T-helper 1 cell treated with Interleukin-12 subunit alpha and Interleukin-12 subunit beta and Interleukin-4 antibody, amounts not matched to agents 30 ng/mL and 1 ng/mL, for 36 hours (primary cell): ENCODE data around the gene OPHN1. TPM values are rescaled to one million over a fixed set of nuclear protein-coding genes. Genes with fewer than 3 reads are reported as not detected.

ENCODE experiments used
- intact Hi-C: fragments of 100-400 bp; cut with micrococcal nuclease; formaldehyde crosslinking; loops from one replicate; pipeline ENCODE4 v1.15.1; 2024
- total RNA-seq: library from RNA; stranded (reverse); gene quantifications from 2 replicates; pipeline ENCODE4 v1.2.3, GENCODE V29; 2022

The OPHN1 gene
- total RNA-seq, 1 donor from 2014 or later: 0.02 TPM

DNA sequence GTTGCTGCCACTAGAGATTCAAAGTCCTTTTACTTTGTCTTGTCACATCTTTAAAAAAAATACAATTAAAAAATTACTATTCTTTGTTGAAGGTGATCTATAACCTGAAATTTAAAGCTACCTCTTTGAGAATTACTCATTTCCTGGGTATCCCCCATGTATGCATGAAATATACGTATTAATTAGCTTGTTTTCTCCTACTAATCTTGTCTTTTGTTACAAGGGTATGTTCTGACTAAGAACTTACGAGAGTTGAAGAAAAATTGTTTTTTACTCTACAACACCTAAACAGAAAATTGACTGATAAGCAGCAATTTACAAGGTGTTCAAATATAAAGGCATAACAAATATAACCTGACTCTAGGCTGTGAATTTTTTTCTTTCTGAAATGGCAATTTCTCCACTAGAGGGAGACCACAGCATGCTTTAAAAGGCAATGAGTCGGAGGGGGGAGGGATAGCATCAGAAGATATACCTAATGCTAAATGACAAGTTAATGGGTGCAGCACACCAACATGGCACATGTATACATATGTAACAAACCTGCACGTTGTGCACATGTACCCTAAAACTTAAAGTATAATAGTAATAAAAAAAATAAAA lies 249.6 kb downstream of the OPHN1 start:
- intact Hi-C loops: no loop called here

DNA sequence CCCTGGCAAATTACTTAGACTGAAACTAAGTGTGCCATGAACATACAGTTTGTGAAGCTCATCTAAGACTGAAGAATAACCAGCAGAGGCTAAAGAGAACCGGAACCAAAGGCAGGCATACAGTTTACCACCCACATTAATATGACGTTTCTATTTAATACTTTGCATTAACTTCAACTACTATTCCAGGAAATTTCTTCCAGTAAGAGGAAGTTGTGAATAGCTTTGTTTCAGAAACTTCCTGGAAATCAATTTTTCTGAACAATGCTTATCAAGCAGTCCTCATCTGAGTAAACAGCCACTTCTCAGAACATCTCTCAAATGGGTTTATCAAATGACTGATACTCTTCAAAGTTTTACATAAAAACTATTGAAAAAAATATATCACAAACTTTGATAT lies 252.7 kb downstream of the OPHN1 start:
- intact Hi-C loops: no loop called here

DNA sequence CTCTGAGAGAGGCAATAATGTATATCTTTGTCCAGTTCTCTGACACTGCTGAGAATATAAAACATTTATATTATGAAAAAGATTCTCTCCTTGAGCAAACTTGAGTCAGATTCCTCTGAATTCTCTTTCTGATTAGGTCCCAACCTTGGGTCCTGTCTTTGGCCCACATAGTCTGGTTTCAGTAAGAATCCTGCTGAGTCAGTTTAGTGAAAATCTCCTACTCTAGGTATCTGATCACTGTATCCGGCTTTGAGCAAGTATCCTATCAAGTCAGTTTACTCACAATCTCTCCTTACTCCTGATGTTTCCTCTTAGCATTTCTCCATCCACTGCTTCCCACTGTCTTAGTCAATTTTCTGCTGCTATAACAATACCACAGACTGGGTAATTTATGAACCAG lies 253.9 kb downstream of the OPHN1 start:
- intact Hi-C loops: no loop called here

DNA sequence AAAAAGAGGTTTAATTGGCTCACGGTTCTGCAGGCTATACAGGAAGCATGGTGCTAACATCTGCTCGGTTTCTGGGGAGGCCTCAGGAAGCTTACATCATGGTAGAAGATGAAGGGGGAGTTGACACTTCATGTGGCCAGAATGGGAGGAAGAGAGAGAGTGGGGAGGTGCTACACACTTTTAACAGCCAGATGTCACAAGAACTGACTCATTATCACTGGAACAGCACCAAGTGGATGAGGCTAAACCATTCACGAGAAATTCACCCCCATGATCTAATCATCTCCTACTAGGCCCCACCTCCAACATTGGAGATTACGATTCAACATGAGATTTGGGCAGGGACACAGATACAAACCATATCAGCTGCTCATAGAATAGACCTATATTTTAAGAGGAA lies 255.8 kb downstream of the OPHN1 start:
- intact Hi-C loops: no loop called here

DNA sequence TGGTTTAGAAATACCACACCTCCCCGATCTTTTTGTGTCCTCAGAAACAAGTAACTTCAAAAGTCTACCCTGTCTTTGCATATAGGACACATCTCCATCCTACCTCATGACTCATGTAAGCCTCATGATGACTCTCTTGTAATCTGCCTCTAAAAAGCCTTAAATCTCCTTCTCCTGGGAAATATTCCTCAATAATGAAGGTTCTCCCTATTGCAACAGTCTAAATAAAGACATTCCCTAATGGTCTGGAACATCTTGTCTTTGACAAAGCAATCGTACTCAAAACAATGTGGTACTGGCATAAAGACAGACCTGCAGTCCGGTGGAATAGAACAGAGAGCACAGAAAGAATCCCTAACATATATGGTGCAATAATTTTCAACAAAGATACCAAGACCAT lies 257.7 kb downstream of the OPHN1 start:
- intact Hi-C loops: no loop called here

DNA sequence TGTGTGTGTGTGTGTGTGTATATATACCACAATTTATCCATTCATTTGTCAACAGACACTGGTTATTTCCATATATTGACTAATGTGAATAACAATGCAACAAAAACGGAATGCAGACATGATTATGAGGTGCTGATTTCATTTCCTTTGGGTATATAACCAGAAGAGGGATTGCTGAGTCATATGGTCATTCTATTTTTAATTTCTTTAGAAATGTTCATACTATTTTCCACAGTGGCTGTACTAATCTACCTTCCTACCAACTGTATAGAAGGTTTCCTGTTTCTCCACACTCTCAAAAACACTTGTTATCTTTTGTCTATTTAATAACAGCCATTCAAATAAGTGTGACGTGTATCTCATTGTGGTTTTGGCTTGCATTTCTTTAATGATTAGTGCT lies 269.9 kb downstream of the OPHN1 start:
- intact Hi-C loops: no loop called here

DNA sequence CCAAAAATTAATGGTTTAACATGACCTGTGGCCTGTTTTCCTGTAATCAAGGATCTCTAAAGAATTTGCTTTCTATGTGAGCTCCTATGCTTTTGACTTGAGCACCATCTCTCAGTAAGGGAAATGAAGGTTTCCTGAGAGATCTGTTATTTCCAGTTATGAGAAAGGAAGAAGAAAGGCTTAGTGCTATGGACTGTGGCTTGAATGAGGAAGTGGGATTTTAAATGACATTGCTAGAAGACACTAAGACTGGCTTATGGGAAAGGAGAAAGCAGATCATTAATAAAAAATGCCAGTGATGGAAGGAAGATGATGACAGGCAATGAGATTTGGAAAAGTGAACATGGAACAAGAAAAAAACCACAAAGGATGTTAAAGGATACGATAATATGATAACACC lies 285.4 kb downstream of the OPHN1 start:
- intact Hi-C loops: no loop called here

DNA sequence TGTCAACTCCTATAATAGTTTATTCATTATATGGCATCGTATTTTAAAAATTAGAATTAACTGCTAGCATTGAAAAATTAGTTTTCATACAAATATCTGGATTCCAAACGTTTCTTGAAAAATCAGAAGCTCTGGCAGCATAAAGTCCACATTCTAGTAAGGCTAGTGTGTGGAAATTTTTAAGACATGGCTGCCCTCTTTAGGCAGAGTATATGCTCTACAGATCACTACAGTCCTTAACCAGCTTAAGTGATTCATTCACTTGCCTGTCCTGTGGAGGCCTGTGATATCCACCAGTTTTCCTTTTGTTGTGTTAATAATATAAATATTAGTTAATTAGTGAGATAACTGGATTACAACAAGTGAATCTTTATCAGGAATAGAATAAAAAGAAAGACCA lies 287.2 kb downstream of the OPHN1 start:
- intact Hi-C loops: no loop called here

DNA sequence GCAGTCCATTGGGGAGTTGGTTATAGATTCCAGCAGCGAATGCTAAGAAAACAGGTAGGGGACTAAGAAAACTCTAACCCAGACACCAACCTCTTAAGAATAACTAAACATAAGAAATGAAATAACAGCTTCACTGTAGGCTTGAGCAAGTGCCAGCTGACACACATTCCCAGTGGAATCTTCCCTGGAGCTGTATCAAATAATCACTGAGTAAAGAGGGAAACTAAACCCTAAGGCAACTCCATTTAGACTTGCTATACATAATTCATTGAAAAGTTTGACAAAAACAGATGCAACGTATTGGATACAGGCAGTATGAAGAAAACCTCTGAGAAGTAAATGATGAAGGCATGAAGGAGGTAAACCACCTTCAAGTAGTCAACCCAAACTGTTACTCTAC lies 293.5 kb downstream of the OPHN1 start:
- intact Hi-C loops: no loop called here

DNA sequence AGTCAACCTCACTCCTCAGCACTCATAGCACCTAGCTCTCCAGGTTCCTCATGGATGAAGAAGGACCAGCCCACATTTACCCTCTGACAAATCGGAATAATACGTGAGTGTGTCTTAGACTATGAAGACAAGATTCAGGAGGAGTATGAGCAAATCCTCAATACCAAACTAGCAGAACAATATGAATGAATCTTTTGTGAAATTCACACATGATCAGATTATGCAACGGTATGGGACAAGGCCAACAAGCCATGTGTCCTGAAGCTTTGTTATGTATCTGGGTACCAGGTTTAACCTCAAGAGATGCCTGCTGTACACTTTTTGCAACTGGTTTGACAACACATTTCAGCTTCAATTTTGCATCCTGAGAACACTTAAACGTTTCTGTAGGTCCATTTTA lies 300.1 kb downstream of the OPHN1 start:
- intact Hi-C loops: no loop called here

DNA sequence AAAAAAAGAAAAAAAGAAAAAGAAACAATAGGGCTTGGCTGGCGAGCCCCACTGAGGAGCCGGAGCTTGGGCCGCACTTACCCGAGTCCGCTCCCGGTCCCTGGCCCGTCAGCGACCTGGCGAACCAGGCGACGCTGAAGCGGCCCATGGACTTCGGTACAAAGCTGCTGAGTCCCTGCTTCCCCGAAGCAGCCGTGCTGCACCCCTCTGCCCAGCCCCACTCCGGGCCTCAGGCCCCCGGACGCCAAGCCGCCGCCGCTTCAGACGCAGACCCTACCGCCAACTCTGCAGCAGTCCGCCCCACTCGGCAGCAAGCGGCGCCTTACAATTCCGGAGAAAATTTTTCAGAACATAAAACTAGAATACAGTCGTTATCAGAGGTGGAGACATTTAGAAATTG lies 300.5 kb downstream of the OPHN1 start:
- intact Hi-C loops: no loop called here

DNA sequence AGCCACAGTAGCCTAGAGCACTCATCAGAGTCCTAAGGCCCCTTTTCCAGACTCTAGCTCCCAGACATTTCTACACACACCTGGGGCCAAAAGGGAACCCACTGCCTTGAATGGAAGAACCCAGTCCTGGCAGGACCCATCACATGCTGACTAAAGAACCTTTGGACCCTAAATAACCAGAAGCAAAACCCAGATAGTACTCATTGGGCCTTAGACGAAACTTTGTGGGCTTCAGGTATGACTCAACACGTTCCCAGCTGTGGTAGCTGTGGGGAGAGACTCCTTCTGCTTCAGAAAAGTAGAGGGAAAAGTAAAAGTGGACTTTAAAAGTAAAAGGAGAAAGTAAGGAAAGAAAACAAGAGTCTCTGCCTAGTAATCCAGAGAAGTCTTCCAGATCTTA lies 311.5 kb downstream of the OPHN1 start:
- intact Hi-C loops: no loop called here

DNA sequence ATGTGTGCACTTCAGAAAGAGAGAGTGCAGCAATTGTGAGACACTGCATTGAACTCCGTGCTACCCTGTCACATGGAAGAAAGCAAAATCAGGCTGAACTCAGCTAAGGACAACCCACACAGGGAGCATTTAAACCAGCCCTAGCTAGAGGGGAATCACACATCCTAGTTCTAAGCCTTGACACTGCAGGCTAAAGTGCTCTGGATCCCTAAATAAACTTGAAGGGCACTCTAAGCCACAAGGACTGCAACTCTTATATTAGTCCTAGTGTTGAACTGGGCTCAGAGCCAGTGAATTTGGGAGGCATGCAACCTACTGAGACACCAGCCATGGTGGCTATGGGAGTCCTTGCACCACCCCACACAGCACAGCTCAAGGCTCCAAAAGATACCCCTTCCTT lies 311.9 kb downstream of the OPHN1 start:
- intact Hi-C loops: no loop called here

DNA sequence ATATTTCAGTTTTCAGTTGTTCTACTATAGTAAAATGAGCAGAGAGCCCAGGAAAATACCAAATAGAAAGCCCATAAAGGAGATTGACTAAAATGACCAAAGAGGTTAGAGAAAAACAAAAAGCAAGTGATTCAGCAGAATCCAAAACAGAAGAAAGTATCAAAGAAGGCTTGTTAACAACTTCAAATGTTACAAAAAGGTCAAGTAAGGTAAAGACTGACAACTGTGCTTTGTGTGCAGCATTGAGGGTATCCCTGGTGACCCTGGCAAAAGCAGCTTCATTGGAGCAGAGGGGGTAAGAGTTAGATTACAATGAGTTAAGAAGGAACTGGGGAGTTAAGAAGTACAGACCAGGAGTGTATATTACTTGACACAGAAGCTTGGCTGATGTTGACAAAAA lies 317.9 kb downstream of the OPHN1 start:
- intact Hi-C loops: no loop called here

DNA sequence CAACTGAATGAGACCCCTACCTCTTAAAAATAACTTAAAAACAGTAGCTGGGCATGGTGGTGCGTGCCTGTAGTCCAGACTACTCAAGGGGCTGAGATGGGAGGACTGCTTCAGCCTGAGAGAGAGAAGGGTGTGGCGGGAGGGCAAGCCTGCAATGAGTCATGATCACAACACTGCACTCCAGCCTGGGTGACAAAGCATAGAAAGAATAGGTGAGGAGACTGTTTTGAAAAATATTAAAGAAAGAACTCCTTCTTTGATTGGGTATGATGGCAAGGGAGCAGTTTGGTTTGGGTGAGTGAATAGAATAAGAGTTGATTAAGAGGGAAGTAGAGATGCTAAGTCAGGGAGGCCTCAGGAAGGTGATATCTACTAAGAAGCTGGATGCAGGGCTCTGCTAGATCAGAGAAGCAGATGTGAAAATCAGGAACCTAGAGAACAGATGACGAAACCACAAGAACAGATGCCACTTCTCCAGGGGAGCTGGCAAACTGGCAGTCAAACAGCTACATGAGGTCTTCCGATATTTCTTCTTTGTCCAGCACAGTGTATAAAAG lies 318.6 kb downstream of the OPHN1 start:
- intact Hi-C loops: no loop called here

DNA sequence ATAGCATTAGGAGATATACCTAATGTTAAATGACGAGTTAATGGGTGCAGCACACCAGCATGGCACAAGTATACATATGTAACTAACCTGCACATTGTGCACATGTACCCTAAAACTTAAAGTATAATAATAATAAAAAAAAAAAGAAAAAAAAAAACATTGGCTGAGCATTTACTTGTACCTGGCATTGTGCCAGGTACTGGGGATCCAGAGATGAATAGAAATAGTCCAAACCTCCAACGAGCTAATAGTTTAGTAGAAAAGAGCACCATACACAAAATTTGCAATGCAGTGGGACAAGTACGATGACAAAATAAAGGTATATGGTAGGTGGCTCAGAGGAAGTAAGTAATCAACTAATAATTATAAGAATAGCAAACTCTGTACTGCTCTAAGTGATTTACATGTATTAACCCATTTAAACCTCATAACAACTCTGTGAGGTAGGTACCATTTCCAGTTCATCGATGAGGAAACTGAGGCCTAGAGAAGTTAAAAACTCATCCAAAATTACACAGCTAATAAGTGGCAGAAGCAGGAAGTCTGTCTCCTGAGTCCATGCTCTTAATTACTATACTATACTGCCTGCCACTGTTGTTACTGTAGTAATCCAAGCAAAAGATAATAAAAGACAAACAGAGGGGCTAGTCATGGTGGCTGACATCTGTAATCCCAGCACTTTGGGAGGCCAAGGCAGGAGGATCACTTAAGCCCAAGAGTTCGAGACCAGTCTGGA lies 319.3 kb downstream of the OPHN1 start:
- intact Hi-C loops: no loop called here

DNA sequence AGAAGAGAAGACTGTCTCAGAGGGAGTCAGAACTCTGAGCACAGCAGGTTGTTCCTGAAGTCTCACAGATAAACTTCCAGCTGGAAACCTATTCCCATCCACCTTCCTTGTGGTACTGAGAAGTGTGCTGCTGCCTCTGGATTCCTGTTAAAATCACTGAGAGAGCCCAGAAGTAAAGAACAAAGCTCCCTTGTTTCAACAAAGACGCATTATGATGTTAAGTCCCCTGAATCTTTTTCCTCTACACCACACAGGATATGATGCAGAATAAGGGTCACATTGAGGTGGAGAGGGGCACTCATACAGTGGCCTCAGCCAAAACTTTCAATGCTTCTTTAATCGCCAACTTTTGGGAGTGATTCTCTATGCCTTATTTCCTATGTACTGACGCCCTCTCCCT lies 321.0 kb downstream of the OPHN1 start:
- intact Hi-C loops: no loop called here

DNA sequence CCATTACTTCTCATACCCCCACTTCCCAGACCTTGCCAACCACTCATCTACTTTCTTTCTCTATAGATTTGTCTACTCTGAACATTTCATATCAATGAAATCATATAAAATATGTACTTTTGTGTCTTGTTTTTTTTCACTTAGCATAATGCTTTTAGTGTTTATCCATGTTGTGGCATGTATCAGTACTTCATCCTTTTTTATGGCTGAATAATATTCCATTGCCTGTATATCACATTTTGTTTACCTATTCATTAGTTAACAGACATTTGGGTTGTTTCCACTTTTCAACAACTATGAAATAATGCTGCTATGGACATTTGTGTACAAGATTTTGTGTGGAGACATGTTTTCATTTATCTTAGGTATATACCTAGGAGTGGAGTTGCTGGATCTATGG lies 324.1 kb downstream of the OPHN1 start:
- intact Hi-C loops: no loop called here

DNA sequence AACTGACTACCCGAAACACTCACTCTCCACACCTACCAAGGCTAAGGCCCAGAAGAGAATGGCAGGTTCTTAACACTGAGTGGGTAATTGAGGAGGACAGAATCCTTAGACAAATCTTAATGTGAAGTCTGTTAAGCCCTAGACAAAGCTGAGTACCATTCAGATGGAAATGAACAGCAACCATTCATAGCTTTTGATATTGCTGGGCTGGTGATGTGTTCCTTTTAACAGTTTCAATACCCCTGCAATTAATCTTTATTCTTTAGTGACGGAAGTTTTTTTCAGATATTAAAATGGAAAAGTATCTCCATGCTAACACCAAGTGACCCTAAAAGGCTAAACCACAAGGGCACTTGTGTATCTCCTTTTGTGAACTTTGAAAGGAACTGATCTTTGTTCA lies 334.9 kb downstream of the OPHN1 start:
- intact Hi-C loops: no loop called here

DNA sequence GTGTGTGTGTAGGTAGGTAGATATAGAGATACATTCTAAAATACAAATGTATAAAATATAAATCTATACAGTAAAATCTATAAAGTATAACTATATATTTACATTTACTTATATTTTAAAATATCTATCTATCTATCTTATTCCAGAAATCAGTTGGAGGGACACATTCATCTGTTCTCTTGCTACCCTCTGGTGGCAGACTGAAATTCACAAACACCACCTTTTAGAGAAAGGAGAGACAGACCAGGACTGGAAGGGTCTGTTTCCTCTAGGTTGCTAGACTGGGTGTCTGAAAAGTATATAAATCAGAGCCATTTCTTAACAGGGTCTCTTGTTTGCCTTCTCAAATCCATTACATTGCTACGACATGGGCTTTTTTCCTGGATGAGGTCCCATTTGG lies 343.0 kb downstream of the OPHN1 start:
- intact Hi-C loops: no loop called here

DNA sequence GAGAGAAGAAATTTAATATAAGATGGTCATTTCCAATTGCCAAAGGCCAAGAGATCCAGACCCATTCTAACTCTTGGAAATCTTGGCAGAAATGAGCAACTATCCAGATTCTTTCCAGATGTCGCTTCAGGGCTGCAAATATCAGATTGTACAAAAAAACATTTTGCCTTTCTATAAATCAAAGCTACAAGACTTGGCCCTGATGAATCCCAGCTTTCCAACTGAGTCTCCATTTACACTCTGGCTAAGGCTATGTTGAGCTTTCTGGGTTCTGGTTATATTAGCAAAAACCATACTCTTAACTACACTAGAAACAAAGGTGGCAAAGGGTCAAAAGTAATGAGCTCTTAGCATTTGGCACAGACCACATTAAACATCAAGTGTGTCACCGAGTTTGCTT lies 345.8 kb downstream of the OPHN1 start:
- intact Hi-C loops: no loop called here

DNA sequence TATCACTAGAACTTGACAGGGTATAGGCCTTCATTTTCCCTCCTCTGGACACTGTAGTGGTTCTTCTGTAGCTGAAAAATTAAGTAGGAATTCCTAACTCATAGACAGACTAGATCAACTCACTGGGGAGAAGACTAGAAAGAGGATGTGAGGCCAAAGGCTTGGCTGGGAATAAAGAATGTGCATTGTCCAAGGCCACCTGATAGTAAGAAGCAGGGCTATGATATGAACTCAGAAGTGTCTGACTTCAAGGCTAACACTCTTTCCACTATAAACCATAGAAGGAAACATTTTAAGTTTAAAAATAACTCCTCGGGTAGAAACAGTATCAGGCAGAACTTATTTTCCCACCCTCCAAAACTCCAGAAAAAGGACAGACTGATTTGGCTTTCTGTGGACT lies 346.6 kb downstream of the OPHN1 start:
- intact Hi-C loops: no loop called here

DNA sequence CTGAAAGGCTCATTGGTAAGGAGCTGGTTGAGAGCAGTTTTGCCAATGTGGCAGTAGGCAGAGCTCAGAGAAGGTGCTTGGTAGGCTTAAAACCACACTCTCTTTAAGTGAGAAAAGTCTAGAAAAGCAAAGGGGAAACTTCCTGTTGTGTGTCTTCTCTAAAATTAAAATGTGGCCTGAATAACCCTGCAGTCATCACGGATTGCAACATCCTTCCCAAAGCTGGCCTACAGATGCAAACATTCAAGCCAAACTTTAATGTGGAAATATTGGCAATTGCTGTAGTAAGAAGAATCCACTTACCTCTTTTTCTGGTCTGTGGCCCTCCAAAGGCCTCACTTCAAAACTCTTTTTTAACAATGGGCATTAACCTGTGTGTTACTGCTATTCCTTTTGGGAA lies 348.5 kb downstream of the OPHN1 start:
- intact Hi-C loops: no loop called here
